HG02798 (cell line): ENCODE measurements around the gene NFKBIA.
"Not testable (repeated sequence)": the region's sequence is repeated elsewhere in the genome, so short reads cannot be mapped to it uniquely, and the experiment has no call there.

Experiments
- ATAC-seq: cut with Tn5 transposase; IDR thresholded peaks from one replicate; pipeline ENCODE4 v1.9.1; 2021; ENCODE audit warnings: mild to moderate bottlenecking; ENCODE audit not compliant: unreplicated experiment, poor library complexity

NFKBIA gene

DNA sequence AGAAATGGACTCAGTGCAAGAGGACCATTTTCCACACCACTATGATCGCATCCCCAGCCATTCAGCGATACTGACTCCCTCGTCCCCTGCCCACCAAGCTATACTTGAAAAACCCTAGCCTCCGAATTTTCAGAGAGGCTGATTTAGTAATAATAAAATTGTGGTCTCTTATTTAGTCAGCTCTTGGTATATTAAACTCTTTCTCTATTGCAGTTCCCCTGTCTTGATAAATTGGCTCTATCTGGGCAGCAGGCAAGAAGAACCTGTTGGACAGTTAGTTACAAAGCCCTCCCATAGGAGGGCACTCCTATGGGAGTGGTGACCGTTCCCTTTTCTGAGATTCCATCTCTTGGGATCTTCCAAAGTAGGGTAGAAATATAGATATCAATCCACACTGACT lies 33.6 kb downstream of the NFKBIA start:
- ATAC-seq, result no peak

DNA sequence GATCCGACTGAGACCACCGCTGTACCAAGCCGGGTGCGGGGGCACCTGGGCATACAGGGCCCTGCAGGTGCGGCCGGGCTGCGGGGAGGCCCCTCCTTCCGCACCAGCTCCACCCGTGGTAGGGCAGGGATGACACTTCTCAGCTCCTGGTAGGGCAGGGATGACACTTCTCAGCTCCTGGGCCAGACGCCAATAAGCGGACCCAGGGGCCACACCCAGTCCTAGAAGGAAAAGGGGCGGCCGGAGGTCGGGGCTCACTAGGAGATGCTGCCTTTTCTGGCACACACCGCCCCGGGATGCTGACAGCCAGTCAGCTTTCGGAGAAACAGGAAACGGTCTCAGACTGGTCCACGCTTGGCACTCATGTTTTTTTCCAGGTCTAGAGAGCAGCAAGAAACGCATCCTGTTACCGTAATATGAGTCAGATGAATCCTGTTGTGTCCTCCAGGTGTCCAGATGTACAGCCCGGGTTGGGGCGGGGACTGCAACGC lies 34.8 kb downstream of the NFKBIA start:
- no peak for ATAC-seq

DNA sequence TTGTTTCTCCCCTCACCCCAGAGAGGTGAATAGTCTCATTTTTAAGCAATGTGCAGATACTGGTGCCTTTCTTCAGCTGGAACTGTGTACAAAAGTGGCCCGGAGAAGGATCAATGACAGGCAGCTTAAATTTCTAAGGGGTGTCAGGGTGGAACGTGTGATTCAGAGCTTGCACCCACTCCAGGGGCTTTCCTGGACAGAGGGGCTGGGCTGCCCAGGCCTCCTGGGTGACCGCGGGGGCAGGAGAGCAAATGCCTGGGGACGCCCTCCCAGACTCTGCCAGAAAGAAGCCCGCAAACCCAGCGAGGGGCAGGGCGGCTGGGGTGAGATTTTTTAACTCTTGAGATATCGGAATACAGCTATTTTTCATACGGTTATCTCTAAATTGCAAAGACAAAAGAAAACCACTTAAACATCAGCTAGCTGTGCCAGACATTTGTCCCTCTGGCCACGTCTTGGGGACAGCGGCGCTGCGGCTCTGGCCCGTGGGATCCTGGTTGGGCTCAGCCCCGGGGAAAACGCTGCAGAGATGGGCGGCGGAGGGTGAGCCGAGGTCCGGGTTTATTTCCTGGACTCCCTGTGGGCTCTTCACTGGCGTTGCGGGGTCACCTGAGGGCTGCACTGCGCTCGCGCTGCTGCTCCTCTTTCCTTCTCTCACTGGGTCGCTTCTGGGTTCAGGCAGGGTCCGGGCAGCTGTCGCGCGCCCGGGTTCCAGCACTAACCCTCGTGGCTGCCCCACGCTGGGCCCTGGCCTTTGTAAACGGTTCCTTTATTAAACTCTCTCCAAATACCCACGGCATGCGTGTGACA lies 35.8 kb downstream of the NFKBIA start:
- ATAC-seq, result no peak

DNA sequence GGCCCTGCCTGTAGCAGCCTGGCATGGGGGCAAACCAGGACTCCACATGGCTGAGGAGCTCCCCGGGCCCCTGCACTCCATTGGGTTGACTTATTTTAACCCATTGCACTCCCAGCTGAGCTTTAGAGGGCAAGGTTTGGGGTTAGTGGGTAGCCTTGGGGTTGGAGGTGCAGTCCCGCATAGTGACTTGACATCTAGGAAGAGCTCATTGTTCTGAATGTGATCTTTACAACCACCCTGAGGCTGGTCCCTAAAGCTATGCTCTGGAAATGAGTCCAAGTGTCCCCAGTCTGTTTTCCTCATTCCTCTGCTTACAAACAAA lies 36.4 kb downstream of the NFKBIA start:
- ATAC-seq, result no peak

DNA sequence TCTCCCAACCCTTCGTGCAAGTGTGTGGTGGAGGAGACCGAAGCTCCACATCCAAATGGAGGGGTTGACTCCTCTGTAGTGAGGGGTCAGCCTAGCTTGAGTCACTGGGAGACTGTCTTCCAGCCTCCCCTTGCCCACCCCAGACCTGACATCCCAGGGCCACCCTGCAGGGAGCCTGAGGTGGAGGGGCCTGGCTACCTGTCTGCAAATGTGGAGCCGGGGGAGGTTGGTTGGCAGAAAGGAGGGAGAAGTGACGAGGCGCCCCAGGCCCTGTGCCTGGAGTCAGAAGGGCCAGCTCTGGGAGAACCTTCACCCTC lies 37.5 kb downstream of the NFKBIA start:
- ATAC-seq, result no peak

DNA sequence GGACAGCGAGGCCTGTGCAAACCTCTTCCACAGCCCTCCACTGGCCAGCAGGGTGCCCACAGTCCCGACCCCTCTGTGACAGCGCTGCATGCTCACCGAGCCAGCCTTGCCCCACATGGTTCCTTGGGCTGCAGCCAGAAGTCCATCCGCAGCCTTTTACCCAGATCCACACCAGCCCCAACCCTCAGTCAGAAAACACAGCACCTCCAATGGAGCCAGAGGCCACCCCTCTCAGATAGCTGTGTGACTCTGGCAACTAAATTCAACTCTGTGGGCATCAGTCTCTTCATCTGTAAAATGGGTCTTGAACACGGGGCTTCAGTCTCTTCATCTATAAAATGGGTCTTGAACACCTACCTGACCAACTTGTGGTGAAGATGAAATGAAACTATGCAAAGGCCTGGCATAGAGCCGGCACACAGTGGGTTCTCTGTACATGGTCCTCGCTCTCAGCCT lies 38.0 kb downstream of the NFKBIA start:
- ATAC-seq, result no peak

DNA sequence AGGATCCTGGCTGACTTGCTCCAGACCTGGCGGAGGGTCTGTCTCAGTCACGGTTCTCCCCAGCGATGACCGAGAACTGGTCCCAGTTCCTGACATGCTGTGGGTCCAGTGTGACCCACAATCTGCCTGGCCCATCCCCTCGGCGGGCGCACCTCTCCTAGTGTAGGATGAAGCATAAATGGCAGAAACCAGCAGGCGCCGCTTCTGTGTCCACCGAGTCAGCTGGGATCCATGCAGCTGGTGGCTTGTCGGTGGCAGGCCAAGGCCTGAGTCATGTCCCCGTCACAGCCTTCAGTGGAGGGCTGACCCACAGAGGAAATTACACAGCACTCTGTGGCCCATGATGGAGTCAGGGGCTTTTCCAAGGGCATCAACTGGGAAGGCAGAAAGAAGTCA lies 38.5 kb downstream of the NFKBIA start:
- ATAC-seq, result no peak

DNA sequence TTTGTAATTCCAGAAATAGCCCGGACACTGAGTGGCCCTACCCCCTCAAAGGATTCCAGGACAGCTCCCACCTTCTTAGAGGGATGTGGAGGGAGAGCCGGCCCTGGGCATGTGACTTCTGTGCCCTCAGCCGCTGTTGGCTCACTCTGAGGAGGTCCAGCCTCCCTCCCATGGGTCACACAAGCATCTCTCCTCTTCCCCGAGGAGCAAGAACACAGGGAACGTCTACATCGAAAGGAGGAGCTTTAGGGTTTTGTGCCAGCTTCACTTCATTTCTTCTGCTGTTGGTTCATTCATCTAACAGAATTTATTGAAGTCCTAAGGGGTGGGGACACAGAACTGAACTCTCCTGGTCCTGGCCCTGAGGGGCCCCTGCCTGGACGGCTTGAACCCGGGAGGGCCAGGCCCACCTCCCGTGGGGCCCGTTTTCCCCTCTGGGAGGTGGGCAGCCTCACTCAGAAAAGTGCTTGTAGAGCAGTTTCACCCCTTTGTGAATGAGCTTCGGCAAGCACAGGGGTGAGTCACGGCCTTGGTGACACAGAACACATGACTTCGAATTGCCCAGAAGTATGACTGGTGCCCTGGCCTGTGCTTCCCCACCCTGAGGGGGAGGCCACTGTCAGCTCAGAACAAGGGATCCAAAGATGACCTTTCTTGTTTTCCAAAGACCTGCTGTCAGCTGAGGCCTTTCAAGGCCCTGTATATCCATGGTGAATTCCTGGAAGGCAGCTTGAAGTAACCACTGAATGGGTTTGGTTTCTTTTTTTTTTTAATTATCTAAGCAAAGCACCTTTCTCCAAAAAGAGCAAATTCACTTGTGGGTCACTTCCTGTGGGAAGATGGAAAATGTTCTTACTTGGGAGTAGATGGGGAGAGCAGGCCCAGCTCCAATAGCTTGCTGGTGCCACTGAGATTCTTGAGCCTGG lies 39.2 kb downstream of the NFKBIA start:
- peak; percentile 46 for ATAC-seq

DNA sequence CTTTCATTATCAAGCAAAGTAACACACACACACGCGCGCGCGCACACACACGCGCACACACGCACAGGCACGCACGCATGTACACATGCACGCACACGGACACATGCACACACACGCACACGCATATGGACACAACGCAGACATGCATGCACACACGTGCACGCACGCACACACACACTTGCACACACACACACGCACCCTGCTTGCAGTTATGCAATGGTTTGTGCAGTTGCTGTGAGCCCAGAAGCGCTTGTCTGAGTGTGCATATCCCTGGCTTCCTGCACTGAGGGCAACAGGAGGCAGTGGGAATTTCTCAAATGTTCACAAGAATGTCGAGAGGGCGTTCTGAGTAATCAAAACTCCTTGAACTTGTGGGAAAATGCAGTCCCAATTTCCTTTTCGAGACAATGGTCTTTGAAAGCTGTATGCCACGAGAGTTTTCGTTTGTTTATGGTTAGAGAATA lies 41.6 kb downstream of the NFKBIA start:
- ATAC-seq, result no peak

DNA sequence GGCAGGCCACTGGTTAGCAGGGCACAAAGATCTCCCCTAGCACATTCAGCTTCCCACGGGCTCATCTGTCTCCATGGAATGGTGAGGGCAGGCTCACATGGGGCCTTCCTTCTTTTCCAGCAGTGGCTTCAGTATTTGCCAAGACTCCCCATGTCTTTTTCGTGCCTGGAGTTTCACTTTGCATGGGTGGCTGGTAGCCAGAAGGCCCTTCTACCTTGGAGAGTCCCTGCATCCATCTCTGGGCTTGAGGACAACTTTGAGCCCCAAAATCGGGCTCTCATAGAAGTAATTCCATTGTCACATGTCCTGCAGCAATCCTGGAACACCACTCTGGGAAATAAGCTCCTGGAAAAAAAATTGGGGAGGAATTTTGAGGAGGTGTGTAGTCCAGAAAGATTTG lies 42.1 kb downstream of the NFKBIA start:
- ATAC-seq, result no peak

DNA sequence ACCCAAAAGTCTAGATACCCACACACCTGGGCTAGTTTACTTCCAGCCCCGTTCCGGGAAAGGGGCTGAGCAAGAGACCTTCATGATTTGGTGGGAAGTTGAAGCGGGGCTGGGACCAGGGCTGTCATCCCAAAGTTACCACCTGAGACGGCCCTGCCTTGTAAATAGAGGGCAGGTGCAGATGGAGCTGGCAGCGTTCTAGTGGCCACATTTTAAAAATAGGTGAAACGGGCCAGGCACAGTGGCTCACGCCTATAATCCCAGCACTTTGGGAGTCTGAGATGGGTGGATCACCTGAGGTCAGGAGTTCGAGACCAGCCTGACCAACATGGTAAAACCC lies 43.4 kb downstream of the NFKBIA start:
- no peak for ATAC-seq

DNA sequence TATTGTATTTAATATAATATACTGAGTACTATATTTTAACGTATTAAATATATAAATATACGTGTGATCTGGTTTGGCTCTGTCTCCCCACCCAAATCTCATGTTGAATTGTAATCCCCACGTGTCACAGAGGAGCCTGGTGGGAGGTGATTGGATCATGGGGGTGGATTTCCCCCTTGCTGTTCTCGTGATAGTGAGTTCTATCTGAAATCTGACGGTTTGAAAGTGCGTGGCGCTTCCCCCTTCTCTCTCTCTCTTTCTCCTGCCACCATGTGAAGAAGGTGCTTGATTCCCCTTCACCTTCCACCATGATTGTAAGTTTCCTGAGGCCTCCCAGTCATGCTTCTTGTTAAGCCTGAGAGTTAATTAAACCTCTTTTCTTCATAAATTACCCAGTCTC lies 44.9 kb downstream of the NFKBIA start:
- not testable (repeated sequence) for ATAC-seq

DNA sequence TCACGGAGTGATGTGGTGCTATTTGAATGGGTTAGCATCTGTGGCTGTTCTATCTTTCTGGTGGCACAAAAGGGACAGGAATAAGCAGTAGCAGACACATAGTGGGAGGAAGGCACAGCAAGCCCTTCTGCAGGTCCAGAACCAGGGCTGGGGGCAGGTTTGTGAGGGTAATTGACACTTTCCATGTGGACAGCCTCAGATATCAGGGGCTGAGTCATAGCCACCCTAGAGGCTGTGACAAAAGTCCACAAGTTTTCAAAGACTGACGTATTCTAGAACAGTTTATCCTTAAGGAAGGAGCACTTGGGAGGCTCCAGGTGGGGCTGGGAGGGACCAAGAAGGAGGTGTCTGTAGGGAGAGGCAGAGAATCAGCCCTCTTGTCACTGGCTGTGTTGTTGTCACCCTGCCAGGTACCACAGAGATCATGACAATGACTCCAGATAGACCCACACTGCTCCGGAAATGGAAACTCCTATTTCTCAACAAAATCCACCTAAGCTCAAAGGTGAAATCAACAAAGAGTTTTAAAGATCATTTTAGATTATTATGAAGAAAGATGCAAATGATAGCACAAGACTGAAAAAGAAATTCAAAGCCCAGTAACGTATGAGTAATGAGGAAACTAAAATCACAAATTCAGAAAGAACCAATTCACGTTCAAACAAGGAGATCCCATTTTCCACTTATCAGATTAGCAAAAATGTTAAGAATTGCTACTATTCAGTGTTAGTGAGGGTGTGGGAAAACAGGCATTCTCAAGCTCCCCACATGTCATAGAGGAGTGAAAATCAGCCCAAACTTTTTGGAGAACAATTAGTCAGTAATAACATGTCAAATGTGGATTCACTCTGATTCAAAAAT lies 48.3 kb downstream of the NFKBIA start:
- no peak for ATAC-seq

DNA sequence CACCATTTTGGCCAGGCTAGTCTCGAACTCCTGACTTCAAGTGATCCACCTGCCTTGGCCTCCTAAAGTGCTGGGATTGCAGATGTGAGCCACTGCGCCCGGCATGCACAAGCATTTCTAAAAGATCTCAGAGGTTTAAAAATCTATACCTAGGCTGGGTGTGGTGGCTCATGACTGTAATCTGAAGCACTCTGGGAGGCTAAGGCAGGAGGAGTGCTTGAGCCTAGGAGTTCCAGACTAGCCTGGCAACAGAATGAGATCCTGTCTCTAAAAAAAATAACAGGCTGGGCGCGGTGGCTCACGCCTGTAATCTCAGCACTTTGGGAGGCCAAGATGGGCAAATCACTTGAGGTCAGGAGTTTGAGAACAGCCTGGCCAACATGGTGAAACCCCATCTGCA lies 49.3 kb downstream of the NFKBIA start:
- not testable (repeated sequence) for ATAC-seq

DNA sequence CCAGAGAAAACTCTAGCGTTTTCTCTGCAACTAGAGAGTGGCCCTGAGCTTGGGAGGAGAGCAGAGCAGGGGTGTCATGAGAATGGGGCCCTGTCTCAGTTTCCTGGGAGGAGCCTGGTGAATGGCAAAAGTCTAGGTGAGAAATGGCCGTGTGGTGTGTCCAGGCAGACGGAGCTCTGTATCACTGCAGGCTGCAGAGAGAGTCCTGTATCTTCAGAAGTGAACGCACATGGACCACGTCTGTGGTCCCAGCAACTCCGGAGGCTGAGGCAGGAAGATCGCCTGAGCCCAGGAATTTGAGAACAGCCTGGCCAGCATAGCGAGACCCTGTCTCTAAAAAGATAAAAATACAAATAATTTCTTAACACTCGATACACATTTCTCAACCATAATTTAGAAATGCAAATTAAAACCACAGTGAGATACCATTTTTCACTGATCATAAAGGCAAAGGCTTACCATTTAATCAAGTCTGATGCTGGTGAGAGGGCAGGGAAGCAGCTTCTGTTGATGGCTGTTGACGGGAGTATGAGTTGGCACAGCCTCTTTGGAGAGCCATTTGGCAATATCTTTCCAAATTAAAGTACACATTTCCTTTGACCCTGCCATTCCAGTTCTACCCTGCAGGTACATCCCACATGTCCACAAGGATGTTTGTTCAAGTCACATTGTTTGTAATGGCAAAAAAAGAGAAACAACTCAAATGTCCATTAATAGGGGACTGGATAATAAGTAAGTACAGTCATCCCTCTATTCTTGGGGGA lies 51.0 kb downstream of the NFKBIA start:
- no peak for ATAC-seq

DNA sequence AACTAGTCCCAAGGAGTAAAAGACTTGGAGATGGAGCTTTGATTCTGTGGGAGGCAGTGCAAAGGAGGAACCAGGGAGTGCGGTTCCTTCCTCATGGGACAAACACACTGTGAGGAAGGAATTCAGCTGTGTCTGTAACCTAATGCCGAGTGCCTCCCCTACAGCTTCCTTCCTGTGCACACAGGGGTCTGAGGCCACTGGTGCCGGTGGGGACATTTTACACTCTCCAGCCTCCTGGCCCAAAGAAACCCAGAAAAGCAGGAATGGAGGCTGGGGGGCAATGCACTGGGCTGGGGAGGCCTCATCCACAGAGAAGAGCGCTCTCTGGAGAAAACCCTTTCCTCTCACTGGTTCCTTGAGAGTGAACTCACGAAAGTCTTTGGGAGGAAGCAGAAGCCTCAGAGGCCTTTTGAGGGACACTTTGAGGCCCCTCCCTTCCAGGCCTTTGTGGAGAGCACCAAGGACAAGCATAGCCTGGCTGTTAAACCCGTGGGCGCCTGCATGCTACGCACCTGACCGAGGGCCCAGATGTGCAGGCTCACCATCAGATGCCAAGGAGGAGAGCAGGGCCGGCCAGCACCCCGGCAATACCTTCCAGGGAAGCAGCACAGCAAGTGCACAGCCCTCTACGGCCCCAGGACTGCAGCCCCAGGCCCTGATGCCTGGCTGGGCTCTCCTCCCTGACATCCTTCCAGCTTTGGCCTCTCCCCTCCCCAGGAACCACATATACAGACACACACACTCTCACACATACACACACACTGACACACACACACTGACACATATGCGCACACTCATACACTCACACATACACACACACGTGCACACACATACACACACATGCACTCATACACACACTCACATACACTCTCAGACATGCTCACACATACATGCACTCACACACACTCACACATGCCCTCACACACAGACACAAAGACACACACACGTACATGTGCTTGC lies 52.0 kb downstream of the NFKBIA start:
- ATAC-seq, result no peak

DNA sequence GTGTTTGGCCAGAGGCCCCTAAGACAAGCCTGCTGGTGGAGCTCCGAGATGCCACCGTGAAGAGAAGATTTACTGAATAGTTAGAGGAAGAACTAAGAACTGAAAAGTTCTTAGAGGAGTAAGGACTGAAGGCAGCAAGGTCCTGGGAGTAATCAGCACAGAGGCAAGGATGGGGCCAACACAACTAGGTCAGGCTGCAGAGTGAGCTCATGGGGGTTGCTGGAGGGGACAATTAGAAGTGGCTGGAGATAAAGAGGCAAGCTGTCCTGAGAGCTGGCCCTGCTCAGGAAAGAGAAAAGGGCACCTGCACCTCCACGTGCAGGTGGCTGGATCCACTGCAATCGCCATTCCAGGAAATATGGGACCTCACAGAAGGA lies 52.7 kb downstream of the NFKBIA start:
- ATAC-seq, result no peak
